Astrocyte (in vitro differentiated cells and primary cell): Measurements from ENCODE around the gene MAJIN.

Source experiments
- EZH2 ChIP-seq: IDR thresholded peaks from 2 replicates; pipeline ENCODE4 v1.6.1; 2012; ENCODE audit warnings: mild to moderate bottlenecking, low read length, inconsistent platforms; ENCODE audit not compliant: insufficient read depth
- TF ChIP-seq, protein P1 (sequence below): IDR thresholded peaks from 2 replicates; pipeline ENCODE4 v1.5.1; 2011; ENCODE audit warnings: low read depth, mild to moderate bottlenecking, inconsistent platforms, low read length, moderate library complexity; ENCODE audit not compliant: insufficient read depth

DNA sequence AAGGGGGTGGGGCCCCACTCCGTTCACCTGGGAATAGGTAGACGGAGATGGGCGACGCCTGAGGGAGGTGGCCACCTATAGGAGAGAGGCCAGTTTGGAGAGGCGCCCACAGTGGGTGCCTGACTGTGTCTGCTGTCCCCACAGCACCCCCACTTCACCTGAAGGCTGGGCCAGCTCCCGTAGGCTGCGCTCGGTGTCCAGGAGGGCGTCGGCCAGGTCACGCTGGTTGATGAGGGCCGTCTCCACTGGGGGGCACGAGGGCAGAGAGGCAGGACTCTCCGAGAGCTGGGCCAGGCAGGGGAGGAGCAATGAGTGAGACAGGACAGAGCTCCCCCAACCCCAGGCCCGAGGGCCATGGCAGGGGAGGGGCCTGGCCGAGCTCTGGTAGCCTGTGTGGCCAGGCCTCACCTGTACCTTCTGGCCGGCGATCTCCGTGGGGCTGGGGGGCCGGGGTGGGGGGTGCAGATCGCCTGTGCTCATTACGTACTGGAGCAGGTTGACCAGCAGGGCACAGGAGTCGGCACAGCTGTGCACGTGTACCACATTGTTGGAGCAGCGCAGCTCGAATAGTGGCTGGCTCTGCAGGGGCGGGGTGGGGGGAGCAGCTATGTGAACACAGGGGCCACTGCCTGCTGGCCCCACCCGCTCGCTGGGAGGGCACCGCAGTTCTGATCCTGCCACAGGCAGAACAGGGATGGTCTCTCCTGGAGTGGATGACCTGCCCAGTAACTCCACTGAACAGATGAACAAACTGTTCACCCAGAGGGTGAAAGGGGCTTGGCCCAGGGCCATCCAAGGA is 69.6 kb downstream of the MAJIN start:
- TF ChIP-seq, protein P1, sequence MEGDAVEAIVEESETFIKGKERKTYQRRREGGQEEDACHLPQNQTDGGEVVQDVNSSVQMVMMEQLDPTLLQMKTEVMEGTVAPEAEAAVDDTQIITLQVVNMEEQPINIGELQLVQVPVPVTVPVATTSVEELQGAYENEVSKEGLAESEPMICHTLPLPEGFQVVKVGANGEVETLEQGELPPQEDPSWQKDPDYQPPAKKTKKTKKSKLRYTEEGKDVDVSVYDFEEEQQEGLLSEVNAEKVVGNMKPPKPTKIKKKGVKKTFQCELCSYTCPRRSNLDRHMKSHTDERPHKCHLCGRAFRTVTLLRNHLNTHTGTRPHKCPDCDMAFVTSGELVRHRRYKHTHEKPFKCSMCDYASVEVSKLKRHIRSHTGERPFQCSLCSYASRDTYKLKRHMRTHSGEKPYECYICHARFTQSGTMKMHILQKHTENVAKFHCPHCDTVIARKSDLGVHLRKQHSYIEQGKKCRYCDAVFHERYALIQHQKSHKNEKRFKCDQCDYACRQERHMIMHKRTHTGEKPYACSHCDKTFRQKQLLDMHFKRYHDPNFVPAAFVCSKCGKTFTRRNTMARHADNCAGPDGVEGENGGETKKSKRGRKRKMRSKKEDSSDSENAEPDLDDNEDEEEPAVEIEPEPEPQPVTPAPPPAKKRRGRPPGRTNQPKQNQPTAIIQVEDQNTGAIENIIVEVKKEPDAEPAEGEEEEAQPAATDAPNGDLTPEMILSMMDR, result no peak
- TF ChIP-seq EZH2, result no peak
